RWPE2 (cell line): ENCODE results near the gene TMEM132D.

Source experiments
- ATAC-seq: fragments of 200-7000 bp; cut with Tn5 transposase; 3 replicates; pipeline ENCODE4 v1.9.1; 2021; ENCODE audit warnings: low read depth
- DNase-seq: peaks from one replicate; pipeline ENCODE4 v3.0.0-alpha.2; 2020; ENCODE audit warnings: low spot score
- H3K27ac ChIP-seq: fragments of 450-650 bp; 2 replicates; pipeline ENCODE4 v1.5.1; 2017; ENCODE audit warnings: mild to moderate bottlenecking; ENCODE audit not compliant: poor library complexity, severe bottlenecking
- H3K27me3 ChIP-seq: fragments of 250-450 bp; sonication (Bioruptor Pico); 2 replicates; pipeline ENCODE4 v1.5.1; 2021; ENCODE audit warnings: mild to moderate bottlenecking, moderate library complexity; ENCODE audit not compliant: insufficient read depth, poor library complexity, severe bottlenecking
- H3K36me3 ChIP-seq: fragments of 250-450 bp; sonication (Bioruptor Pico); 2 replicates; pipeline ENCODE4 v1.5.1; 2020; ENCODE audit warnings: low read depth, mild to moderate bottlenecking, moderate library complexity
- H3K4me1 ChIP-seq: fragments of 250-450 bp; sonication (Bioruptor Pico); 2 replicates; pipeline ENCODE4 v1.5.1; 2021; ENCODE audit warnings: mild to moderate bottlenecking, moderate library complexity; ENCODE audit not compliant: insufficient read depth, poor library complexity, severe bottlenecking
- H3K4me3 ChIP-seq: fragments of 250-450 bp; sonication (Bioruptor Pico); 2 replicates; pipeline ENCODE4 v1.5.1; 2021; ENCODE audit warnings: mild to moderate bottlenecking, moderate library complexity; ENCODE audit not compliant: severe bottlenecking
- H3K9me3 ChIP-seq: fragments of 250-450 bp; sonication (Bioruptor Pico); 2 replicates; pipeline ENCODE4 v1.5.1; 2021; ENCODE audit warnings: mild to moderate bottlenecking, moderate library complexity; ENCODE audit not compliant: severe bottlenecking
- CTCF ChIP-seq: fragments of 450-650 bp; IDR thresholded peaks from one replicate; pipeline ENCODE4 v1.5.1; 2017; ENCODE audit warnings: mild to moderate bottlenecking, moderate library complexity; ENCODE audit not compliant: poor library complexity, severe bottlenecking

The TMEM132D gene

DNA sequence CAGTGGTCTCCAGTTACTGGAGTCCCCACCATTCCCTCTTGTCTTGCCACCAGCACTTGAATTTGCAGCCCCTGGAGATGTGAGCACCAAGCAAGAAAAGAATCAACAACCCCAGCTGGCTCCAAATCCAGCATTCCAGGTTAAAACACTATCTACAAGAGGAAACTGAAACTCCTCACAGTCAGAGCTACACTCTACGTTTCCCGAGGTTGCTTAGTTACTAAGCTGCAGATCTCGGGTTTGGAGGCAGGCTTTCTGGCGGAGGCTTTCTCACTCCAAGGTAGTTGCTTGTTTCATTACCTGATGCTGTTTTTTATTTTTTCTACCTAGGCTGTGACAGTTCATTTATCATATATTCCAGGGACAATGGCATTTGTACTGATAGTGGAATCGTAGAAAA, 802.4 kb downstream of the TMEM132D start:
- ATAC-seq (no peak), DNase-seq (no peak)
- H3K27me3 ChIP-seq: no peaks in the 10 kb centered on the region
- H3K36me3 ChIP-seq: no peaks in the 10 kb centered on the region
- H3K4me3 ChIP-seq: no peak overlapping the region
- no peaks in the 10 kb centered on the region for H3K4me1 ChIP-seq
- TF ChIP-seq CTCF: no peak
- peaks cover 2% of the 10 kb centered on the region for H3K9me3 ChIP-seq
- no peak overlapping the region for H3K27ac ChIP-seq

- H3K9me3 ChIP-seq: peaks cover 2% of the 10 kb centered on the region
- H3K4me3 ChIP-seq: no peak overlapping the region
- H3K4me1 ChIP-seq: no peaks in the 10 kb centered on the region
- no peak overlapping the region for H3K27ac ChIP-seq
- H3K27me3 ChIP-seq: no peaks in the 10 kb centered on the region
- no peaks in the 10 kb centered on the region for H3K36me3 ChIP-seq
- DNase-seq: no peak
- no peak for ATAC-seq
- no peak for TF ChIP-seq CTCF
These were observed 806.4 kb downstream of the TMEM132D start for GRCh38 chr12:129097451-129097850.

DNA sequence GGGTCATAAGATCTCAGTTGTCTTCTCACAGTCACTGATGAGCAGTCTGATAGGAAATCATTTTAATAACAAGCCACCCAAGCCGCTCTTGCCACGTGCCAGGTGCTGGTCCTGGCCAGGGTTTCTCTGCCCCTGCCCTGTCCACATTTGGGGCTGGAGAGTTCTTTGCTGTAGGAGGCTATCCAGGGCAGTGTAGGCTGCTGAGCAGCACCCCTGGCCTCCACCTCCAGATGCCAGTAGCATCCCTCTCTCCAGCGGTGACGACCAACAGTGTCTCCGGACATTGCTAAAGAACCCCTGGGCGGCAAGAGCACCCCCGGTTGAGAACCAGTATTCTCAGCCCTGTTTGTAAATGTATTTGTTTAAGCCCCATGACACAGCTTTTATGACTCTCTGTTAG, 806.9 kb downstream of the TMEM132D start:
- Histone ChIP-seq H3K36me3 (no peaks in the 10 kb centered on the region), H3K4me1 (no peaks in the 10 kb centered on the region), H3K27me3 (no peaks in the 10 kb centered on the region), H3K9me3 (peaks cover 2% of the 10 kb centered on the region), H3K27ac (no peak overlapping the region), H3K4me3 (no peak overlapping the region)
- DNase-seq (no peak), ATAC-seq (no peak)
- no peak for TF ChIP-seq CTCF

DNA sequence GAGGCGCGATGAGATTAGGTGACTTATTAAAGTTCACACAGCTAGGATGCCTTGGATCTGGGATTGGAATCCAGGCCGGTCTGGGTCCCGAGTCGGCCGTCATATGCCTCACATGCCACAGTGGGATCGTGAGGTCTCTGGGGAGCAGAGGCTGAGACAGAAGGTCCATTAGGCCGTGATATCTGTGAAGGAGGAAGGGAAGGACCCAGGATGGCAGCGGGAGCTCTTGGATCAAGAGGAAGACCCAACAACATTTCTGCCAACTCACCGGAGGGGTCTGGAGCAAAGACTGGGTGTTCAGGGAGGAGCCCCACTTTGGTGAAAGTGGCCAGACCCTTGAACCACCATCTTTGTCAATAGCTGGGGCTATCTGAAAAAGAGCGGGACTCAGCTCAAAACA, 807.6 kb downstream of the TMEM132D start:
- Histone ChIP-seq H3K4me3 (no peak overlapping the region), H3K9me3 (peaks cover 2% of the 10 kb centered on the region), H3K27ac (no peak overlapping the region), H3K27me3 (no peaks in the 10 kb centered on the region), H3K4me1 (no peaks in the 10 kb centered on the region), H3K36me3 (no peaks in the 10 kb centered on the region)
- ATAC-seq (no peak), DNase-seq (no peak)
- TF ChIP-seq CTCF: no peak

DNA sequence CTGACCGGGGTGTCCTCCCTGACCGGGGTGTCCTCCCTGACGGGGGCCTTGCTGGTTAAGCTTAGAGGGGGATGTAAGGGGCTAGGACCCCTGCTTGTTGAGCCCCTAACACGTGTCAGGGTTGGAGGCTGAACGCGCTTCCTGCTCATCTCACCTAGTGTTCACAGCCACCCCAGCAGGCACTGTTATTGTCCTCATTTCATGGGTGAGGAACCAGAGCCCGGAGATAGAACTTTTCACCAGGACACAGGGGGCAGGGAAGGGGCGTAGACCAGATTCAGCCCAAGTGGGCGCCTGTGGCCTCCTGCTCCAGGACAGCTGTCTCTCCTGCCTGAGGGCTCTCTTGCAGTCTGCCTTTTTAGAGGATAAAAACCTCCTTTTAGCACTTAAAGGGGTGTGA, 814.2 kb downstream of the TMEM132D start:
- no peak for TF ChIP-seq CTCF
- no peaks in the 10 kb centered on the region for H3K4me1 ChIP-seq
- no peak for DNase-seq
- no peak for ATAC-seq
- H3K4me3 ChIP-seq: no peak overlapping the region
- no peak overlapping the region for H3K27ac ChIP-seq
- no peaks in the 10 kb centered on the region for H3K36me3 ChIP-seq
- no peaks in the 10 kb centered on the region for H3K9me3 ChIP-seq
- no peaks in the 10 kb centered on the region for H3K27me3 ChIP-seq
